ENCODE results near the gene ZSCAN9.

- no peak for TF ChIP-seq CTCF (IDR thresholded peaks at IDR 0.05)
- no peak for TF ChIP-seq EP300 (IDR thresholded peaks at IDR 0.05; ENCODE audit: low read depth)
- no peak for TF ChIP-seq POLR2AphosphoS5 (IDR thresholded peaks at IDR 0.05)
Measured at GRCh38 chr6:28280595-28281287, 55.7 kb downstream of the ZSCAN9 start.

Data from transverse colon (tissue), 4 donors.